DOHH2 (cell line): Measurements from ENCODE around the gene ZNRD2.

Experiments
- H3F3A ChIP-seq: fragments of 200-600 bp; sonication (generic), shearing (Covaris generic); 2 replicates; pipeline ENCODE4 v1.6.0; 2016; ENCODE audit warnings: antibody characterized with exemption, mild to moderate bottlenecking; ENCODE audit not compliant: control insufficient read depth, insufficient read depth
- H3K27ac ChIP-seq: fragments of 200-600 bp; sonication (generic); 2 replicates; pipeline ENCODE4 v1.5.1; 2014; ENCODE audit warnings: low read depth, mild to moderate bottlenecking, low read length, moderate library complexity
- H3K27me3 ChIP-seq: fragments of 200-600 bp; sonication (generic); 2 replicates; pipeline ENCODE4 v1.6.1; 2014; ENCODE audit warnings: mild to moderate bottlenecking, low read length, mixed read lengths; ENCODE audit not compliant: control insufficient read depth
- H3K36me3 ChIP-seq: fragments of 200-600 bp; sonication (generic); 2 replicates; pipeline ENCODE4 v1.6.1; 2014; ENCODE audit warnings: mild to moderate bottlenecking, low read length, moderate library complexity, mixed read lengths; ENCODE audit not compliant: control insufficient read depth
- H3K4me1 ChIP-seq: fragments of 200-600 bp; sonication (generic); 2 replicates; pipeline ENCODE4 v1.6.1; 2014; ENCODE audit warnings: mild to moderate bottlenecking, low read length, mixed read lengths; ENCODE audit not compliant: control insufficient read depth
- H3K4me2 ChIP-seq: fragments of 200-600 bp; sonication (generic); 2 replicates; pipeline ENCODE4 v1.6.0; 2014; ENCODE audit warnings: mild to moderate bottlenecking, low read length, moderate library complexity
- H3K4me3 ChIP-seq: fragments of 200-600 bp; sonication (generic); 2 replicates; pipeline ENCODE4 v1.5.1; 2014; ENCODE audit warnings: mild to moderate bottlenecking, low read length, mixed read lengths
- H3K79me2 ChIP-seq: fragments of 200-600 bp; sonication (generic); 2 replicates; pipeline ENCODE4 v1.6.1; 2014; ENCODE audit warnings: mild to moderate bottlenecking, low read length, mixed read lengths; ENCODE audit not compliant: control insufficient read depth
- H3K9me2 ChIP-seq: fragments of 200-600 bp; sonication (generic); replicated peaks from 2 replicates; pipeline ENCODE4 v1.6.1; 2014; ENCODE audit warnings: mild to moderate bottlenecking, low read length, mixed read lengths; ENCODE audit not compliant: control insufficient read depth
- H3K9me3 ChIP-seq: fragments of 200-600 bp; sonication (generic); 2 replicates; pipeline ENCODE4 v1.6.1; 2014; ENCODE audit warnings: antibody characterized with exemption, low read length, mixed read lengths; ENCODE audit not compliant: control insufficient read depth, insufficient read depth
- H4K20me1 ChIP-seq: fragments of 200-600 bp; sonication (generic); 2 replicates; pipeline ENCODE4 v1.6.0; 2014; ENCODE audit warnings: low read depth, mild to moderate bottlenecking, antibody characterized with exemption, low read length, moderate library complexity; ENCODE audit not compliant: control insufficient read depth, insufficient read depth
- CTCF ChIP-seq: fragments of 200-600 bp; sonication (generic); IDR thresholded peaks from one replicate; pipeline ENCODE4 v1.5.1; 2014; ENCODE audit warnings: antibody characterized with exemption, mild to moderate bottlenecking, low read depth, low read length; ENCODE audit not compliant: poor library complexity, severe bottlenecking
- EZH2phosphoT487 ChIP-seq: fragments of 200-600 bp; sonication (generic); IDR thresholded peaks from 2 replicates; pipeline ENCODE4 v1.6.1; 2017; ENCODE audit warnings: borderline replicate concordance, mild to moderate bottlenecking, antibody characterized with exemption, low read length, moderate library complexity, mixed read lengths

The ZNRD2 gene

GRCh38 chr11:65596520-65596919 is 26.2 kb downstream of the ZNRD2 start:
- Histone ChIP-seq H4K20me1 (no peaks in the 10 kb centered on the region), H3F3A (no peaks in the 10 kb centered on the region), H3K36me3 (peaks cover 8% of the 10 kb centered on the region; the same call in 1 of the 2 replicates), H3K4me3 (no peak overlapping the region), H3K9me3 (no peaks in the 10 kb centered on the region), H3K4me1 (no peaks in the 10 kb centered on the region), H3K9me2 (no peaks in the 10 kb centered on the region), H3K27me3 (no peaks in the 10 kb centered on the region), H3K79me2 (no peaks in the 10 kb centered on the region), H3K27ac (no peak overlapping the region), H3K4me2 (no peak overlapping the region)
- no peak for TF ChIP-seq EZH2phosphoT487
- no peak for TF ChIP-seq CTCF

- TF ChIP-seq CTCF: no peak
- TF ChIP-seq EZH2phosphoT487: no peak
Measured at GRCh38 chr11:65598258-65598699, 28.0 kb downstream of the ZNRD2 start.

DNA sequence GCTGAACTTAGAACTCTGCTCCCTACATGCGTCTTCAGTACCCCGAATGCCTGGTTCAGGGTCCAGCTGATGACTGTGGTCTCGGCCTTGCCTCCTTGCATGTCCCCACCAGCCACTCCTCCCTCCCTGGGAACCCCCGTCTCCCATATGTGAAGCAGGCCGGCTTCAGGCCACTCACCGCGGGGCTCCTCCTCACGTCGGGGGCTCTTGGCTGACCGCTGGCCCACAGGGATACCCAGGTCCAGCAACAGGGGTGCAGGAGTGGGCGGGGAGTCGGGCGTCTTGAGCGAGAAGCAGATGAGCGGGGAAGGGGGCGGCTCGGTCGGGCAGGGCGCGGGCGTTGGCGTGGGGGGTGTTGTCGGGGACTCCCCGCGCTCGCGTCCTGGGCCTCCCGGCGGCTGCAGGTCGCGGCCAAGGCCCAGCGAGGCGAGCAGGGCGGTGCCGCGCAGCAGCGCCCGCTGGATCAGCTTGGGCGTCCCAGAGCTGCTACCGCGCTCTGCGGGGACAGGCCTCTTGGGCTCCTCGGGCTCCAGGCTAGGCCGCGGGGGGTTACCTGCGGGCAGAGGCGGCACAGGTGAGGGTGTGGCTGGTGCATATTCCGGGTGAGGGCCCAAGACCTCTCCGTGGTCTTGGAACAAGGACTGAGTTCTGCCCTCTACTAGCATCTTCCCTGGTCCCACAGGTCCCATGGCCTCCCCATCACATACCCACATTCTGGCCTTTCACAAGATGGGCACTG is 29.1 kb downstream of the ZNRD2 start:
- H3K27ac ChIP-seq: no peak overlapping the region

More at GRCh38 chr11:65598258-65598699, 28.0 kb downstream of the ZNRD2 start:
- Histone ChIP-seq H3K4me2 (no peak overlapping the region), H3K36me3 (peaks cover 8% of the 10 kb centered on the region; the same call in 1 of the 2 replicates), H3K4me1 (peaks cover 6% of the 10 kb centered on the region), H3K9me2 (no peaks in the 10 kb centered on the region), H4K20me1 (no peaks in the 10 kb centered on the region), H3K4me3 (no peak overlapping the region), H3K27ac (no peak overlapping the region), H3F3A (no peaks in the 10 kb centered on the region), H3K79me2 (no peaks in the 10 kb centered on the region), H3K27me3 (no peaks in the 10 kb centered on the region), H3K9me3 (no peaks in the 10 kb centered on the region)

More for the DNA sequence above, 29.1 kb downstream of the ZNRD2 start:
- peaks cover 12% of the 10 kb centered on the region for H3K4me1 ChIP-seq
- no peaks in the 10 kb centered on the region for H3K9me2 ChIP-seq
- H3F3A ChIP-seq: no peaks in the 10 kb centered on the region
- no peaks in the 10 kb centered on the region for H4K20me1 ChIP-seq
- H3K4me3 ChIP-seq: no peak overlapping the region
- H3K36me3 ChIP-seq: peaks cover 18% of the 10 kb centered on the region
- H3K79me2 ChIP-seq: no peaks in the 10 kb centered on the region
- H3K9me3 ChIP-seq: no peaks in the 10 kb centered on the region
- H3K27me3 ChIP-seq: no peaks in the 10 kb centered on the region
- H3K4me2 ChIP-seq: no peak overlapping the region
- TF ChIP-seq EZH2phosphoT487 (no peak), CTCF (no peak)
